NOMO-1 (cell line): ENCODE measurements around the gene ACIN1.
A peak's percentile ranks its signal among the peaks of the same experiment; 100 is the strongest.
"Not testable (repeated sequence)": the region's sequence is repeated elsewhere in the genome, so short reads cannot be mapped to it uniquely, and the experiment has no call there.

Experiments
- DNase-seq, 2 experiments: peaks; one replicate each; lab custom pipeline; 2025; ENCODE audit not compliant: unreplicated experiment in 2 of 2; lab: John Stamatoyannopoulos, UW

ACIN1 gene

DNA sequence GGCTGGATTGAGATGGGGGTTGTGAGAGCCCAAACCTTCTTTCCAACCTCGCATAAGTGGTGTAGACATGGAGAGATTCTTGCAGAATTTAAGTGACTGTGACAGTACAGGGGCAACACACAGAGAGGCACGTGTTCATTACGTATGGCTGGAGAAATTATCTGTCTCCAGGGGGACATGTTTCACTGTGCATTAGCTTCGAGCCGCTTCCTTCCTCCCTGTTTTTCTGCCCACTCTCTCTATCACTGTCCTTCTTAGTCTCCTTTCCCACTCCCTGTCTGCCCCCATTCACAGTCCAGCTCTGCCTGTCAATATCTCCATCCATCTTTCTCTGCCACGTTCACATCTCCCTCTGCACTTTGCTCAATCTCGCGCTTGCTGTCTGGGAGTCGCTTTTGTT, 73.5 kb downstream of the ACIN1 start:
- DNase-seq, result no peak

DNA sequence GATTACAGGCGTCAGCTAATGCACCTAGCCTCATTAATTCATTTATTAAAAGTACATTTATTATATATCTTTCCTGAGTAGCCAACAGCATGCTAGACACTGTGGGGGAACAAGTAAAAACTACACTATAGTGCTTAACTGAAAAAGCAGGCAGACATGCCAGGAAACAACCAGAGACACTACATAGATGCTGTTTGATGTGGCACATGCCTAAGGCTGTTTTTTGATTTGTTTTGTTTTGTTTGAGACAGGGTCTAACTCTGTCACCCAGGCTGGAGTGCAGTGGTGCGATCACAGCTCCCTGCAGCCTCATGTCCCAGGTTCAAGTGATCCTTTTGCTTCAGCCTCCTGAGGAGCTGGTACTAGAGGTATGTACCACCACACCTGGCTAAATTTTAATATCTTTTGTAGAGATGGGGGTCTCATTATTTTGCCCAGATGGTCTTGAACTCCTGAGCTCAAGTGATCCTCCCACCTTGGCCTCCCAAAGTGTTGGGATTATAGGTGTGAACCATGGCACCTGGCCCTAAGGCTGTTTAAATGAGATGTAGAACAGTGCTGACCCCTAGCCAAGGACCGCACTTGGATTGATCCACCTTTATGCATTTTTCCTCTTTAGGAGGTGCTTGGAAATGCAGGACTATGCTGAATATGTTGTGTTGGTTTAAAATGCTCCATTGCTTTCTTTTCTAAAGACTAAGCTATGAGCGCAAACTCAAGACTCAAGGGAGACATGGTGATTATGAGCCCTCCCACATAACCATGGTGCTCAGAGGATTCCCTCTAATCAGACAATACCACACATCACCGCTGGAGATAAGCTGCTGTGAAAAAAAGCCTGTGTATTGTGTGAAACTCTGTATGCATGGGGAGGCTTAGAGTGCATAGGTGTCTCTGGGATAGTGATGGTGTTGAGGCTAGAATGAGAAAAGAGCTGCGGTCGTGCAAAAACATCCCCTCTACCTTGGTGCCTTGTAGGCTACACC, 74.5 kb downstream of the ACIN1 start:
- DNase-seq, result no peak

- no peak for DNase-seq
Measured at GRCh38 chr14:23018107-23018506, 76.8 kb downstream of the ACIN1 start.

- no peak for DNase-seq
Measured at GRCh38 chr14:23017091-23017490, 77.8 kb downstream of the ACIN1 start.

- DNase-seq, result no peak
Measured at GRCh38 chr14:23015618-23016017, 79.3 kb downstream of the ACIN1 start.

GRCh38 chr14:23013749-23014054, 81.2 kb downstream of the ACIN1 start:
- not testable (repeated sequence) for DNase-seq

DNA sequence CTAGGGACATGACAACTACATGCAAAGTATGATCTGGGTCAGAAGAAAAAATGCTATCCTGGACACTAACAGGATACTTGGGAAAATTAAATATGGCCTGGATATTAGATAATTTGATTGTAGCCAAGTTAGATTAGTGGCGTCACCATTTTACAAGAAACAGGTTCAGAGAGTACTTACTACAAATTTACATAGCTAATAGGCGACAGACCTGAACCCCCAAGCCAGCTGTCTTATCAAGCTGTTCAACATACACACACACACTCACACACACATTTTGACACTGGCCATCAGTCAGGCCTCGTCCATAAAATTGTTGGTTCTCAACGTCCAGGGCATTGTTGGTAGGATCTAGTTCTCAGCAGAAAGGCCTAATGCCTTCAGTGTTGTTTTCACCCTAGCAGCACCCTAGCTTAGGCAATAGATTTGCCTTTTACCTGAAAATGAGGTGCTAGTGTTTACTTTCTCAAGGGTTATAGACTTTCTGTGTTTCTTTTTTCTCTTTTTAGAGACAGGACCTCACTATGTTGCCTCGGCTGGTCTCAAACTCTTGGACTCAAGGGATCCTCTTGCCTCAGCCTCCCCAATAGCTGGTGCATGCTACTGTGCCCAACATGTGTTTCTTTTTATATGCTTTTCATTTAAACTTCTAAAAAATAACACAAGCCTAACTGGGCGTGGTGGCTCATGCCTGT, 81.7 kb downstream of the ACIN1 start:
- no peak for DNase-seq

- peak; percentile 61 to 67 for DNase-seq
Measured at GRCh38 chr14:23009939-23010726, 84.8 kb downstream of the ACIN1 start, which contains the start of gene C14orf93. C14orf93 (minus strand) TSS chr14:23010143; CDS start chr14:22999023, 11,120 bp downstream.

DNA sequence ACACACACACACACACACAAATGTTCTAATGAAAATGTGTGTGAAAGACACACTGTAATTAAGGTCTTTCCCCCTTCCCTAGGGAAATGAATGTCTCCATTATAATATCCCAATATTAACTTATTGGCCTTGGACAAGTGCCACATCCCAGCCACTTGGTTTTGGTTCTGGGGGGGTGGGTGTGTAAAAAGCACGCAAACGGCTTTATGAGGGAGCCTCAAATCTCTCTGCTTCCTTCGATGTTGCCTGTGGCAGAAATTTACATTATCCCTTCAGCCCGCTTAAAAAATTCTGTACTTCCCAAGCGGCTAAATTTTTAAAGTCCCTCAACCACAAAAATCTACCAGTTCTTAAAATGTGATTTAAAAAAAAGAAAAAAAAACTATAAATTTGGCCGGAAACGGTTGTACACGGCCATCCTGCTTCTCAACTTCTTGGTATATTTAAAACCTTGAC, 85.4 kb downstream of the ACIN1 start:
- DNase-seq, result peak in 1 of 2 experiments; percentile 56

DNA sequence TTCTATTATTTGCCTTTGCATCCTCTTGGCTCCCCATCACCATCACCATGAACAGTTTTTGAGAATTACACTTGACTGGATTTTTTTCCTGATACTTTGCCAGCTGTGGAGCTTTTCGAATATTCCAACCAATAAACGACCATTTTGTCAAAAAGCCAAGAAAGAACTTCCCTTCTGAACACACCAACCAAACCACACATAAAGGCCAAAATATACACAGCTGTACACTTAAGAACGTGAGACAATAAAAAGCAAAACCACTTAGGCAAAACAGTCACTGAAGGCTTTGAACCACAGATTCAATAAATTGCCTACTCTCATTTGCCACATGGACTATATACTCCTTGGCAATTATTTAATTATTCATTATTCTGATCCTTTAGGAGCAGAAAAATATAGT, 86.1 kb downstream of the ACIN1 start:
- peak in 1 of 2 experiments; percentile 21 for DNase-seq
